ENCODE measurements around the gene NPTX2. TPM values are rescaled to one million over a fixed set of nuclear protein-coding genes. Genes with fewer than 3 reads are reported as not detected.

Gene NPTX2
- total RNA-seq, 1 experiment from 2014 or later: 10.9 TPM

DNA sequence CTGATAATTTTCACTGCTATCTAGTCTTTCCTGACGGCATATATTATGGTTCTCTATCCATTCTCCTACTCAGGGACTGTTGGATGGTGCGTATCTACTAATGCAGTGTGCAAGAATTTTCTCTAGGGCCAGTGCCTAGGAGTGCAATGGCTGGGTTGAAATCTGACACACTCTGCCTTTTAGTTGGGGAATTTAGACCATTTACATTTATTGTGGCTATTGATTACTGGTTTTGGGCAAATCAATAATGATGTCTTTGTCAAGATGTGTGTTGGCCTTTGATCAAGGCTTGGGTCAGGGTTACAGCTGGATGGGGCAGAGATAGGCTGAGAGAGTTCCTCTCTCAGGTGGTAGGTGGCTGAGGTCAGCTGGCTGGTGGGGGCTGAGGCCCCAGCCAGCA, 21.8 kb downstream of the NPTX2 start:
- Mint-ChIP-seq H3K4me1 (no peaks in the 10 kb centered on the region), H3K36me3 (0 out of 2 replicates have a peak, but pooled peaks cover 7% of the 10 kb centered on the region), H3K9me3 (peaks cover 22% of the 10 kb centered on the region), H3K27me3 (ENCODE audit: low read depth) (peaks cover 9% of the 10 kb centered on the region), H3K27ac (no peak overlapping the region), H3K4me3 (no peak overlapping the region)
- ChIA-PET CTCF (no interaction called here), POLR2A (no interaction called here)
- no peak for ATAC-seq
- no peak for TF ChIP-seq SP1 (CRISPR knock-in tag; conservative IDR thresholded peaks at IDR 0.05)
- no peak for TF ChIP-seq CREB1 (CRISPR knock-in tag; IDR thresholded peaks at IDR 0.05)
- TF ChIP-seq GRHL2 (CRISPR knock-in tag; IDR thresholded peaks at IDR 0.05; ENCODE audit: insufficient replicate concordance, severe bottlenecking): no peak
- TF ChIP-seq, protein P1, sequence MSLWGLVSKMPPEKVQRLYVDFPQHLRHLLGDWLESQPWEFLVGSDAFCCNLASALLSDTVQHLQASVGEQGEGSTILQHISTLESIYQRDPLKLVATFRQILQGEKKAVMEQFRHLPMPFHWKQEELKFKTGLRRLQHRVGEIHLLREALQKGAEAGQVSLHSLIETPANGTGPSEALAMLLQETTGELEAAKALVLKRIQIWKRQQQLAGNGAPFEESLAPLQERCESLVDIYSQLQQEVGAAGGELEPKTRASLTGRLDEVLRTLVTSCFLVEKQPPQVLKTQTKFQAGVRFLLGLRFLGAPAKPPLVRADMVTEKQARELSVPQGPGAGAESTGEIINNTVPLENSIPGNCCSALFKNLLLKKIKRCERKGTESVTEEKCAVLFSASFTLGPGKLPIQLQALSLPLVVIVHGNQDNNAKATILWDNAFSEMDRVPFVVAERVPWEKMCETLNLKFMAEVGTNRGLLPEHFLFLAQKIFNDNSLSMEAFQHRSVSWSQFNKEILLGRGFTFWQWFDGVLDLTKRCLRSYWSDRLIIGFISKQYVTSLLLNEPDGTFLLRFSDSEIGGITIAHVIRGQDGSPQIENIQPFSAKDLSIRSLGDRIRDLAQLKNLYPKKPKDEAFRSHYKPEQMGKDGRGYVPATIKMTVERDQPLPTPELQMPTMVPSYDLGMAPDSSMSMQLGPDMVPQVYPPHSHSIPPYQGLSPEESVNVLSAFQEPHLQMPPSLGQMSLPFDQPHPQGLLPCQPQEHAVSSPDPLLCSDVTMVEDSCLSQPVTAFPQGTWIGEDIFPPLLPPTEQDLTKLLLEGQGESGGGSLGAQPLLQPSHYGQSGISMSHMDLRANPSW (CRISPR knock-in tag; conservative IDR thresholded peaks at IDR 0.05; ENCODE audit: low read depth): no peak
- DNase-seq (ENCODE audit: low spot score): no peak

GRCh38 chr7:98640375-98640774, 23.3 kb downstream of the NPTX2 start:
- POLR2A ChIA-PET: no interaction called here
- ATAC-seq (no peak), DNase-seq (ENCODE audit: low spot score) (no peak)
- H3K27me3 Mint-ChIP-seq (ENCODE audit: low read depth): peaks cover 5% of the 10 kb centered on the region; the same call in 1 of the 2 replicates
- peaks cover 18% of the 10 kb centered on the region for H3K9me3 Mint-ChIP-seq
- H3K36me3 Mint-ChIP-seq: 0 out of 2 replicates have a peak, but pooled peaks cover 7% of the 10 kb centered on the region
- CTCF ChIA-PET: interaction anchor here (0.9 to 1.2 kb wide), 3 partner anchors 23 to 191 kb away, joined by 3 to 7 read pairs (median 4); no protein-coding TSS in a partner anchor
- H3K4me1 Mint-ChIP-seq: no peaks in the 10 kb centered on the region
- H3K4me3 Mint-ChIP-seq: no peak overlapping the region
- H3K27ac Mint-ChIP-seq: no peak overlapping the region
- TF ChIP-seq SMAD3 (CRISPR knock-in tag; IDR thresholded peaks at IDR 0.05; ENCODE audit: borderline replicate concordance) (no peak), ZBTB43 (CRISPR knock-in tag; IDR thresholded peaks at IDR 0.05) (no peak), CREM (CRISPR knock-in tag; IDR thresholded peaks at IDR 0.05) (no peak), SOX15 (CRISPR knock-in tag; IDR thresholded peaks at IDR 0.05) (no peak), EMX1 (CRISPR knock-in tag; IDR thresholded peaks at IDR 0.05) (no peak), MLX (CRISPR knock-in tag; IDR thresholded peaks at IDR 0.05) (no peak), CDX4 (CRISPR knock-in tag; IDR thresholded peaks at IDR 0.05; ENCODE audit: borderline replicate concordance) (no peak), AFF4 (CRISPR knock-in tag; IDR thresholded peaks at IDR 0.05; ENCODE audit: borderline replicate concordance) (no peak), ZNF416 (CRISPR knock-in tag; IDR thresholded peaks at IDR 0.05) (no peak)
- TF ChIP-seq, protein P2, sequence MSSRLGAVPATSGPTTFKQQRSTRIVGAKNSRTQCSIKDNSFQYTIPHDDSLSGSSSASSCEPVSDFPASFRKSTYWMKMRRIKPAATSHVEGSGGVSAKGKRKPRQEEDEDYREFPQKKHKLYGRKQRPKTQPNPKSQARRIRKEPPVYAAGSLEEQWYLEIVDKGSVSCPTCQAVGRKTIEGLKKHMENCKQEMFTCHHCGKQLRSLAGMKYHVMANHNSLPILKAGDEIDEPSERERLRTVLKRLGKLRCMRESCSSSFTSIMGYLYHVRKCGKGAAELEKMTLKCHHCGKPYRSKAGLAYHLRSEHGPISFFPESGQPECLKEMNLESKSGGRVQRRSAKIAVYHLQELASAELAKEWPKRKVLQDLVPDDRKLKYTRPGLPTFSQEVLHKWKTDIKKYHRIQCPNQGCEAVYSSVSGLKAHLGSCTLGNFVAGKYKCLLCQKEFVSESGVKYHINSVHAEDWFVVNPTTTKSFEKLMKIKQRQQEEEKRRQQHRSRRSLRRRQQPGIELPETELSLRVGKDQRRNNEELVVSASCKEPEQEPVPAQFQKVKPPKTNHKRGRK (CRISPR knock-in tag; IDR thresholded peaks at IDR 0.05; ENCODE audit: borderline replicate concordance): no peak
- TF ChIP-seq, protein P3, sequence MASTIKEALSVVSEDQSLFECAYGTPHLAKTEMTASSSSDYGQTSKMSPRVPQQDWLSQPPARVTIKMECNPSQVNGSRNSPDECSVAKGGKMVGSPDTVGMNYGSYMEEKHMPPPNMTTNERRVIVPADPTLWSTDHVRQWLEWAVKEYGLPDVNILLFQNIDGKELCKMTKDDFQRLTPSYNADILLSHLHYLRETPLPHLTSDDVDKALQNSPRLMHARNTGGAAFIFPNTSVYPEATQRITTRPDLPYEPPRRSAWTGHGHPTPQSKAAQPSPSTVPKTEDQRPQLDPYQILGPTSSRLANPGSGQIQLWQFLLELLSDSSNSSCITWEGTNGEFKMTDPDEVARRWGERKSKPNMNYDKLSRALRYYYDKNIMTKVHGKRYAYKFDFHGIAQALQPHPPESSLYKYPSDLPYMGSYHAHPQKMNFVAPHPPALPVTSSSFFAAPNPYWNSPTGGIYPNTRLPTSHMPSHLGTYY (CRISPR knock-in tag; IDR thresholded peaks at IDR 0.05): no peak
- TF ChIP-seq, protein P4, sequence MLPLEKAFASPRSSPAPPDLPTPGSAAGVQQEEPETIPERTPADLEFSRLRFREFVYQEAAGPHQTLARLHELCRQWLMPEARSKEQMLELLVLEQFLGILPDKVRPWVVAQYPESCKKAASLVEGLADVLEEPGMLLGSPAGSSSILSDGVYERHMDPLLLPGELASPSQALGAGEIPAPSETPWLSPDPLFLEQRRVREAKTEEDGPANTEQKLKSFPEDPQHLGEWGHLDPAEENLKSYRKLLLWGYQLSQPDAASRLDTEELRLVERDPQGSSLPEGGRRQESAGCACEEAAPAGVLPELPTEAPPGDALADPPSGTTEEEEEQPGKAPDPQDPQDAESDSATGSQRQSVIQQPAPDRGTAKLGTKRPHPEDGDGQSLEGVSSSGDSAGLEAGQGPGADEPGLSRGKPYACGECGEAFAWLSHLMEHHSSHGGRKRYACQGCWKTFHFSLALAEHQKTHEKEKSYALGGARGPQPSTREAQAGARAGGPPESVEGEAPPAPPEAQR (CRISPR knock-in tag; IDR thresholded peaks at IDR 0.05): no peak
- TF ChIP-seq, protein P5, sequence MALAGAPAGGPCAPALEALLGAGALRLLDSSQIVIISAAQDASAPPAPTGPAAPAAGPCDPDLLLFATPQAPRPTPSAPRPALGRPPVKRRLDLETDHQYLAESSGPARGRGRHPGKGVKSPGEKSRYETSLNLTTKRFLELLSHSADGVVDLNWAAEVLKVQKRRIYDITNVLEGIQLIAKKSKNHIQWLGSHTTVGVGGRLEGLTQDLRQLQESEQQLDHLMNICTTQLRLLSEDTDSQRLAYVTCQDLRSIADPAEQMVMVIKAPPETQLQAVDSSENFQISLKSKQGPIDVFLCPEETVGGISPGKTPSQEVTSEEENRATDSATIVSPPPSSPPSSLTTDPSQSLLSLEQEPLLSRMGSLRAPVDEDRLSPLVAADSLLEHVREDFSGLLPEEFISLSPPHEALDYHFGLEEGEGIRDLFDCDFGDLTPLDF (CRISPR knock-in tag; IDR thresholded peaks at IDR 0.05): no peak
- TF ChIP-seq, protein P6, sequence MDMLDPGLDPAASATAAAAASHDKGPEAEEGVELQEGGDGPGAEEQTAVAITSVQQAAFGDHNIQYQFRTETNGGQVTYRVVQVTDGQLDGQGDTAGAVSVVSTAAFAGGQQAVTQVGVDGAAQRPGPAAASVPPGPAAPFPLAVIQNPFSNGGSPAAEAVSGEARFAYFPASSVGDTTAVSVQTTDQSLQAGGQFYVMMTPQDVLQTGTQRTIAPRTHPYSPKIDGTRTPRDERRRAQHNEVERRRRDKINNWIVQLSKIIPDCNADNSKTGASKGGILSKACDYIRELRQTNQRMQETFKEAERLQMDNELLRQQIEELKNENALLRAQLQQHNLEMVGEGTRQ (CRISPR knock-in tag; IDR thresholded peaks at IDR 0.05): no peak

Measured in WTC11 (cell line).